Subcutaneous abdominal adipose tissue (tissue), 5 donors: ENCODE results near the gene NUP62CL.
A peak's percentile ranks its signal among the peaks of the same experiment; 100 is the strongest.

Experiments used
- H3K27ac ChIP-seq: one replicate; pipeline ENCODE4 v1.7.0; 2013; ENCODE audit warnings: low read depth, mild to moderate bottlenecking, inconsistent platforms, low read length, moderate library complexity
- H3K27me3 ChIP-seq, 5 donors: one replicate each; pipeline ENCODE4 v1.7.0; 2013; ENCODE audit warnings: low read length in 5 of 5, inconsistent platforms in 1 of 5; ENCODE audit not compliant: control insufficient read depth in 5 of 5, insufficient read depth in 4 of 5
- H3K36me3 ChIP-seq, 5 donors: one replicate each; pipeline ENCODE4 v1.7.0; 2013; ENCODE audit warnings: low read length in 5 of 5; ENCODE audit not compliant: control insufficient read depth in 5 of 5, insufficient read depth in 5 of 5
- H3K4me1 ChIP-seq, 5 donors: one replicate each; pipeline ENCODE4 v1.7.0; 2013; ENCODE audit warnings: low read length in 5 of 5, mild to moderate bottlenecking in 3 of 5, moderate library complexity in 1 of 5; ENCODE audit not compliant: control insufficient read depth in 5 of 5, insufficient read depth in 5 of 5
- H3K4me3 ChIP-seq, 5 donors: one replicate each; pipeline ENCODE4 v1.7.0; 2013; ENCODE audit warnings: low read length in 5 of 5, low read depth in 1 of 5
- H3K9ac ChIP-seq, 5 donors: one replicate each; pipeline ENCODE4 v1.7.0; 2013; ENCODE audit warnings: low read length in 5 of 5, mild to moderate bottlenecking in 4 of 5, moderate library complexity in 3 of 5
- H3K9me3 ChIP-seq, 5 donors: one replicate each; pipeline ENCODE4 v1.7.0; 2013; ENCODE audit warnings: low read length in 5 of 5; ENCODE audit not compliant: control insufficient read depth in 5 of 5
- donor health status: healthy.
- donor health status: healthy.
- donor health status: healthy.
- donor health status: healthy.
- donor health status: healthy.

Gene NUP62CL

GRCh38 chrX:107154787-107155620 lies 51.2 kb downstream of the NUP62CL start:
- no peak overlapping the region for H3K27ac ChIP-seq
- H3K36me3 ChIP-seq: no peaks in the 10 kb centered on the region
- peak overlapping the region in 1 of 5 donors; percentile 17 for H3K4me3 ChIP-seq
- H3K9ac ChIP-seq: no peak overlapping the region
- no peaks in the 10 kb centered on the region for H3K4me1 ChIP-seq
- H3K27me3 ChIP-seq: peaks cover 0 to 15% (median 11%) of the 10 kb centered on the region in 5 donors
- H3K9me3 ChIP-seq: no peaks in the 10 kb centered on the region

GRCh38 chrX:107153005-107153404 lies 53.2 kb downstream of the NUP62CL start:
- H3K9me3 ChIP-seq: no peaks in the 10 kb centered on the region
- no peaks in the 10 kb centered on the region for H3K36me3 ChIP-seq
- no peak overlapping the region for H3K9ac ChIP-seq
- no peak overlapping the region for H3K4me3 ChIP-seq
- H3K27ac ChIP-seq: no peak overlapping the region
- peaks cover 0 to 15% (median 11%) of the 10 kb centered on the region in 5 donors for H3K27me3 ChIP-seq
- no peaks in the 10 kb centered on the region for H3K4me1 ChIP-seq

- Histone ChIP-seq H3K27ac (no peak overlapping the region), H3K9ac (no peak overlapping the region), H3K36me3 (no peaks in the 10 kb centered on the region), H3K4me3 (no peak overlapping the region), H3K4me1 (no peaks in the 10 kb centered on the region), H3K9me3 (no peaks in the 10 kb centered on the region), H3K27me3 (peaks cover 0 to 5% (median 2%) of the 10 kb centered on the region in 5 donors)
Measured at GRCh38 chrX:107146670-107147069, 59.6 kb downstream of the NUP62CL start.

- H3K4me1 ChIP-seq: no peaks in the 10 kb centered on the region
Measured at GRCh38 chrX:107135965-107136307, 70.3 kb downstream of the NUP62CL start.

GRCh38 chrX:107135049-107135964 lies 70.9 kb downstream of the NUP62CL start:
- no peak overlapping the region for H3K27ac ChIP-seq
- H3K9ac ChIP-seq: no peak overlapping the region
- no peaks in the 10 kb centered on the region for H3K4me1 ChIP-seq
- peaks cover 0 to 4% (median 0%) of the 10 kb centered on the region in 5 donors for H3K27me3 ChIP-seq
- no peaks in the 10 kb centered on the region for H3K9me3 ChIP-seq
- no peaks in the 10 kb centered on the region for H3K36me3 ChIP-seq
- no peak overlapping the region for H3K4me3 ChIP-seq

More at GRCh38 chrX:107135965-107136307, 70.3 kb downstream of the NUP62CL start:
- peaks cover 0 to 4% (median 0%) of the 10 kb centered on the region in 5 donors for H3K27me3 ChIP-seq
- no peak overlapping the region for H3K9ac ChIP-seq
- H3K4me3 ChIP-seq: no peak overlapping the region
- H3K36me3 ChIP-seq: no peaks in the 10 kb centered on the region
- H3K27ac ChIP-seq: no peak overlapping the region
- H3K9me3 ChIP-seq: no peaks in the 10 kb centered on the region

GRCh38 chrX:107123750-107124149 lies 82.5 kb downstream of the NUP62CL start:
- no peak overlapping the region for H3K27ac ChIP-seq
- H3K36me3 ChIP-seq: no peaks in the 10 kb centered on the region
- H3K4me1 ChIP-seq: no peaks in the 10 kb centered on the region
- H3K9ac ChIP-seq: no peak overlapping the region
- H3K4me3 ChIP-seq: no peak overlapping the region
- H3K27me3 ChIP-seq: peaks cover 0 to 3% (median 0%) of the 10 kb centered on the region in 5 donors
- no peaks in the 10 kb centered on the region for H3K9me3 ChIP-seq

GRCh38 chrX:107119283-107119682 lies 87.0 kb downstream of the NUP62CL start:
- peak overlapping the region in 4 of 5 donors; percentile 69 to 85 (median 82) for H3K4me3 ChIP-seq
- H3K27me3 ChIP-seq: peaks cover 0 to 3% (median 0%) of the 10 kb centered on the region in 5 donors
- peaks cover 7 to 18% (median 11%) of the 10 kb centered on the region in 5 donors for H3K36me3 ChIP-seq
- no peaks in the 10 kb centered on the region for H3K9me3 ChIP-seq
- no peak overlapping the region for H3K27ac ChIP-seq
- no peak overlapping the region for H3K9ac ChIP-seq
- peaks cover 0 to 9% (median 8%) of the 10 kb centered on the region in 5 donors for H3K4me1 ChIP-seq

GRCh38 chrX:107118322-107119147 lies 87.7 kb downstream of the NUP62CL start, which contains the start of gene RBM41:
Gene RBM41 (minus strand): TSS chrX:107118822. CDS start chrX:107118773, 49 bp downstream.
- peaks cover 11 to 23% (median 13%) of the 10 kb centered on the region in 5 donors for H3K36me3 ChIP-seq
- peaks cover 0 to 9% (median 8%) of the 10 kb centered on the region in 5 donors for H3K4me1 ChIP-seq
- H3K9ac ChIP-seq: peak within 1 kb of the TSS in 4 of 5 donors; percentile 32 to 76 (median 70)
- H3K27me3 ChIP-seq: peaks cover 0 to 3% (median 0%) of the 10 kb centered on the region in 5 donors
- H3K4me3 ChIP-seq: peak within 1 kb of the TSS; percentile 61 to 85 (median 78)
- peak within 1 kb of the TSS; percentile 49 for H3K27ac ChIP-seq
- no peaks in the 10 kb centered on the region for H3K9me3 ChIP-seq

- Histone ChIP-seq H3K36me3 (peaks cover 13 to 27% (median 17%) of the 10 kb centered on the region in 5 donors), H3K4me1 (peaks cover 0 to 9% (median 8%) of the 10 kb centered on the region in 5 donors), H3K27me3 (peaks cover 0 to 3% (median 0%) of the 10 kb centered on the region in 5 donors), H3K9ac (peak overlapping the region in 4 of 5 donors; percentile 32 to 76 (median 70)), H3K4me3 (peak overlapping the region; percentile 61 to 85 (median 78)), H3K27ac (peak overlapping the region; percentile 49), H3K9me3 (no peaks in the 10 kb centered on the region)
Measured at GRCh38 chrX:107117993-107118321, 88.3 kb downstream of the NUP62CL start.
